IPS-NIHi7 (cell line): ENCODE data around the gene OTUD5.

Experiments used
- DNase-seq: peaks from one replicate; pipeline ENCODE4 v3.0.0; 2012; ENCODE audit warnings: mixed read lengths; ENCODE audit errors: extremely low spot score

OTUD5 gene

DNA sequence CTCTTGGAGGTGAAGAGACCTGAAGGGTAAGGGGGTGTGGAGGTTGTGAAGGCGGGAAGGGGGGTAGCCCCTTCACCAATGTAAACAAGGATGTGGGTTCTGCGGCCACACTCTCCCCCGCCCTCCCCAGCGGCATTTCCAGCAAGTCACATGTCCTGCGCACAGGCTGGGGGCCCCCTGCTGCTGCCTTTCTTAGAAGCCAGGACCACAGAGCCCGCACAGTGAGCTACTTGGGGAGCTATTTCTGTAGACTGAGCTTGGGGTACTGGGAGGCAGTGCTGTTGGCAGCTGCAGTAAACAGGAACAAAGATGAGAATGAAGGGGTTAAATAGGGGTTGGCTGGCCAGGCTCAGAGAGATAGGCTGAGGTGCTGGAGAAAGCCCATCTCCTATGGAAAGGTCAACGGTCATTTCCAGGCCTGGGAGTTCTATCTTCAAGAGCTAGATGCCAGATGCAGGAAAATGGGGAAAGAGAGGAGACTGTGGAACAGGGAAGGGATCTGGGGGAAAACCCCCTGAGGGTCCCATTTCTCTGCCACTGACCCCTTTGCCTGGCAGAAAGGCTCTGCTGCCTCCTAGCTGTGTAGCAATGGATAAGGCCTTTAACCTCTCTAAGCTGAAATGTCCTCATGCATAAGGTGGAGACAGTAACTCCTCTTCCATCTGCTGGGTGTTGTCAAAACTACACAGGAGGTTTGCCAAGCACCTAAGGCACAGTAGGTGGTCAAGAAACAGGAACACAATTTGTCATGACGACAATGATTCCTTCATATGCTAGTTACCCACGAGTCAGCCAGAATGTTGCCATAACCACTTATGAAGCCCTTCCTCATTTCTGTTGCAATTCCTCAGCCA lies 20.1 kb downstream of the OTUD5 start:
- peak; percentile 35 for DNase-seq

DNA sequence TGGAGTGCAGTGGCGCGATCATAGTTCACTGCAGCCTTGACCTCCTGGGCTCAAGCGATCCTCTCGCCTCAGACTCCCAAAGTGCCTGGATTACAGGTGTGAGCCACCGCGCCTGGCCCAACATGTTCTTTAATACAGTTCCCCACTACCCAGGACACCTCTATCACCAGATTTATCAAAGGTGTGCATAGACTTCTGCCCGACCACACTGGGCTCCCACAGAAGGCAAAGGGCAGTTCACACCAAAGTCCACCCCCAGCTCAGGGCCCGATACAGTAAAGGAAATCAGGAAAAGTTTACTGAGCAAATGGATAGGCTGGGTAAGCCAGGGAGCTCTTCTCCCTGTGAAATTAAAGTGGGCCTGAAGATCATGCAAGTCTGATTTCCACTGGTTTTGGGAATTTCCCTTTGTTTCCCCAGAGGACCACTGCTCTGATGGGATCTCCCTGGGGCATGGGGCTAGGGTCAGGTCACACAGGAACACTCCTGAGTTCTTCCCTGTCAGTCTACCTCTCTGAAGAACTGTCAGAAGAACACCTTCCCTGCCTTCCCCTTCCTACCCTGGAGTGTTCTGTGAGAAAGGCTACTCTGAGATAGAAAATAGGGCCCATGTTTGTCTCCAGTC lies 20.9 kb downstream of the OTUD5 start:
- no peak for DNase-seq

GRCh38 chrX:48935301-48935670 lies 22.1 kb downstream of the OTUD5 start:
- DNase-seq = no peak

GRCh38 chrX:48934581-48935300 lies 22.7 kb downstream of the OTUD5 start:
- no peak for DNase-seq

DNA sequence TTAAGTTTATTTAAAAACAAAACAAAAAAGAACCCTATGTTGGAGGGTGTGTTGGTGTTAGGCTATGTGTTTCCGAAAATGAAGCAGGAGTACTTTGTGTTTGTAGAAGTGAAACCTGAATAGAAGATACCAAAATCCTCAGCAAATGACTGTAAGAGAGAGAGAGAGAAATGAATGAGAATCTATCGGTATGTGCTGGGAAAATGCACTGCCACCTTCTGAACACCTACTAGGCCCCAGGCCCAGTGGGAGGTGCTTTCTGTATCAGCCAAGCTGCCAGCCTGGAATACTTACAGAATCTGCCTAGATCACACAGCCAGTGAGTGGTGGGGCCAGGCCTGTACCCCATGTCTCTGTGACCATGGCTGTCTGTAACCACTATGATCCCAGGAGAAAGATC lies 23.6 kb downstream of the OTUD5 start:
- DNase-seq = no peak

DNA sequence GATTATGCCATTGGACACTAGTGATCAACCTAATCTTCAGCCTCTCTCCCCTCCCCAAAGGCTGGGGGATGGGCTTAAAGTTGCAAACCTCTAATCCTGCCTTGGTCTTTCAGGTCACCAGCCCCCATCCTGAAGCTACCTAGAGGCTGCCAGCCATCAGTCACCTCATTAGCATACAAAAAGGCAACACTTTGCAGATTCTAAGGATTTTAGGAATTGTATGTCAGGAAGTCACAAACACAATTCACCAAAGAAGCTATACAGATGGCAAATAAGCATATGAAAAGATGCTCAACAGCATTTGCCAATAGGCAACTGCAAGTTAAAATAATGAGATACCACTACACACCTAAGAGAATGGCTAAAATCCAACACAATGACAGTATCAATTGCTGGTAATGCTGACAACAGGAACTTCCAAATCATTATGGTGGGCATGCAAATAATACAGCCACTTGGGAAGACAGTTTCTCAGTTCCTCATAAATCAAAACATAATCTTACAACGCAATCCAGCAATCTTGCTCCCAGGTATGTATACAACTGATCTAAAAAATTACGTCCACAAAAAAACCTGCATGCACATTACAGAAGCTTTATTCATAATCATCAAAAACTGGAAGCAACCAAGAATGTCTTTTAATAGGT lies 29.5 kb downstream of the OTUD5 start:
- DNase-seq = no peak

- DNase-seq = peak; percentile 34
Observed at GRCh38 chrX:48927123-48927522, 30.3 kb downstream of the OTUD5 start.

DNA sequence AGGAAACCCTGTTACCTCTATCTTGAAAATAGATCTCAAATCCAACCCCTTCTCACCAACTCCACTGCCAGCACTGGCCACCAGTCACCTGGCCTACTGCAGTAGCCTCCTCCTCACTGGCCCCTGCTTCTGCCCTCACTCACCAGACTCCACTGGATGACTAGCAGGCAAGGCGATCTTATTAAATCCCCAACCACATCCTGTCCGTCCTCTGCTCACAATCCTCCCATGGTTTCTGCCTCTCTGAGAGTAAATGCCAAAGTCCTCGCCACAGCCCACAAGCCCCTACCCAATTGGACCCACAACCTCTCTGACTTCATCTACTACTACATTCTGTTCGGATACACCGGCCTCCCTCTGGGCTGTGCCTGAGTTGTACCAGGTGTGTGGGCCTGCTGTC lies 33.1 kb downstream of the OTUD5 start:
- no peak for DNase-seq

- no peak for DNase-seq
Observed at GRCh38 chrX:48923771-48924170, 33.6 kb downstream of the OTUD5 start.

DNA sequence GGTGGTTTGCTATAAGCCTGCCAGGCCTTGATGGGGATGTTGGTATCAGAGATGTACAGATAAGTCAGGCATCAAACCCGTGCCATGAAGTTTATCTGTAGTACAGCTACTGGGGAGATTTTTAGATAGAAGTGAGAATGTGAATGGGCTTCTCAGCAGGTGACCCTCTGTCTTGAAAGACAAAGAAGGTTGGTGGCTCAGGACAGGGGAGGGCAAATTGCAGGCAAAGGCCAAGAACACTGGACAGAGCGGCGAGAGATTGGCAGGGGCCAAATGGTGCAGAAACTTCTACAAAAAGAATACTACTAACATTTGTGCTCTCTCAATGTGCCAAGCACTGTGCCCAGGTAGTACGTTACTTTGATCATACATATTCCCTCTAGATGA lies 36.7 kb downstream of the OTUD5 start:
- no peak for DNase-seq

- no peak for DNase-seq
Observed at GRCh38 chrX:48919947-48920717, 37.3 kb downstream of the OTUD5 start.

DNA sequence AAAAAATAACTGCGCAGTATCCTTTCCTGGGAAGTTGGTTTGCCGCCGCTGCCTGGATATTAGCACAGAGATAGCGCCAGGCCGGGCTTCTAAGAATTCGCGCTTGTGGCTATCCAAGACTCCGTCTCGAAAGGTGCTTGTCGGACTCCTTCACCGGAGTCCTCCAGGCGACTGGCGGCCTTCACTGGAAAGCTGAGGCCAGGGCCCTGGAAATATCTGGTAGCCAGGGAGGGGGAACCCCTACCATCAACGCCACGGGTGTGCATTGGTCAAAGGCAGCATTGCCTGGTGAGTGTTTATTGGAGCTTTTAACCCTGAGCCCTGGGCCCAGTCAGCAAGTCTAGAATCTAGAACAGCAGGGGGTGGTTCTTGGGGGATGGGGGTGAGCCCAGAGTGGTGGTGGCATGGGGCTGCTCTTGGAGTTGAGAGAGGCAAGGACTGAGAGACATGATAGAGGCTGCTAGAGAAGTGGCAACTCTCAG lies 38.0 kb downstream of the OTUD5 start:
- no peak for DNase-seq

- DNase-seq = peak; percentile 83
Observed at GRCh38 chrX:48918643-48919340, 38.6 kb downstream of the OTUD5 start, which contains the start of gene PIM2. PIM2 (minus strand) TSS chrX:48919024; CDS start chrX:48918834, 190 bp downstream.

- no peak for DNase-seq
Observed at GRCh38 chrX:48918301-48918642, 39.1 kb downstream of the OTUD5 start.

GRCh38 chrX:48917139-48918001 lies 40.0 kb downstream of the OTUD5 start:
- peak; percentile 59 for DNase-seq

DNA sequence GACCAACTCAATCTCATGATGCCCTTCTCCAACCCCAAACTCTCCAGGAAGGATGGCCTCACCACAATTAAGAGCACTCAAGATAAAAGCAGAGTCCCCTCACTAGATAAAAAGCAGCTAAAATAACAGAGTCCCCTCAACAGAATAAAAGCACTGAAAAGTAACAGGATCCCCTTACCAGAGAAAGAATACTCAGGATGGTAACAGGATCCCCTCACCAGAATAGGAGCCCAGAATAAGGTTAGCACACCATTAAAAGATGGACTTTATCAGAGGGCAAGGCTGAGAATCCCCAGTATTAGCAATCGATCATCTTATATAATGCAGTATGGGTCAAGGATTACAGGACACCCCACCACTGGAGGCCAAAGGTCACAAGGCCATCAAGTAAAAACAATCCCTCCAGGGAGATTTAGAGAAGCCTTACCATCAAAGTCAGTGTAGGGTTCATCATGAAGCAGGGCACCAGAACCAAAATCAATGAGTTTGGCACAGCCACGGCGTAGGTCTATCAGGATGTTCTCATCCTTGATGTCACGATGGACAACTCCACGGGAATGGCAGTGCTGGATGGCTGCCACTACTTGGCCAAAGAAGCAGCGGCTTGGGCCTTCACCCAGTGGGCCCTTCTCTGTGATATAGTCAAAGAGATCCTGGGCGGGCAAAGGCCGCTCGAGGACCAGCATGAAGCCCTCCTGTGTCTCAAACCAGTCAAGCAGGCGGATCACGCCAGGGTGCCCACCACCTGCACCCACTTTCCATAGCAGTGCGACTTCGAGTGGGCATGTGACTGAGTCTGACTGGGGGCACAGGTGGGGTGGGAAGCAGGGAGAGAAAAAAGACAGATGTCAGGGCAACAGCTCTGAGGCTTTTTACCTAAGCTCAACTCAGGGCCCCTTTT lies 42.6 kb downstream of the OTUD5 start:
- no peak for DNase-seq

GRCh38 chrX:48913605-48914366 lies 43.6 kb downstream of the OTUD5 start:
- no peak for DNase-seq
